ENCODE measurements around the gene TSPAN31. TPM values are rescaled to one million over a fixed set of nuclear protein-coding genes. Genes with fewer than 3 reads are reported as not detected.

TSPAN31 gene
- total and polyA plus RNA-seq, 9 of the 15 experiments (the other 6 are each of a cell fraction or from before 2014, with no cell fraction given): 11.3 to 26.4 (median 14.3) TPM

- TF ChIP-seq PRDM10 (IDR thresholded peaks at IDR 0.05; ENCODE audit: partially characterized antibody) (no peak), CTCF (IDR thresholded peaks at IDR 0.05 in 2 of 3, conservative IDR thresholded peaks at IDR 0.05 in 1 of 3; ENCODE audit: insufficient read depth in 2 of 3, low read depth in 1 of 3, low read length in 3 of 3) (no peak), ZNF717 (CRISPR knock-in tag; IDR thresholded peaks at IDR 0.05) (no peak), PCBP2 (IDR thresholded peaks at IDR 0.05; ENCODE audit: low read depth, low read length, poor library complexity, severe bottlenecking) (no peak), ZNF444 (CRISPR knock-in tag; IDR thresholded peaks at IDR 0.05) (no peak), JUN (IDR thresholded peaks at IDR 0.05; ENCODE audit: borderline replicate concordance, low read depth, low read length) (no peak), JUN (CRISPR knock-in tag; IDR thresholded peaks at IDR 0.05; ENCODE audit: borderline replicate concordance) (no peak), SMAD4 (CRISPR knock-in tag; conservative IDR thresholded peaks at IDR 0.05) (peak; percentile 50)
- TF ChIP-seq, protein P1, sequence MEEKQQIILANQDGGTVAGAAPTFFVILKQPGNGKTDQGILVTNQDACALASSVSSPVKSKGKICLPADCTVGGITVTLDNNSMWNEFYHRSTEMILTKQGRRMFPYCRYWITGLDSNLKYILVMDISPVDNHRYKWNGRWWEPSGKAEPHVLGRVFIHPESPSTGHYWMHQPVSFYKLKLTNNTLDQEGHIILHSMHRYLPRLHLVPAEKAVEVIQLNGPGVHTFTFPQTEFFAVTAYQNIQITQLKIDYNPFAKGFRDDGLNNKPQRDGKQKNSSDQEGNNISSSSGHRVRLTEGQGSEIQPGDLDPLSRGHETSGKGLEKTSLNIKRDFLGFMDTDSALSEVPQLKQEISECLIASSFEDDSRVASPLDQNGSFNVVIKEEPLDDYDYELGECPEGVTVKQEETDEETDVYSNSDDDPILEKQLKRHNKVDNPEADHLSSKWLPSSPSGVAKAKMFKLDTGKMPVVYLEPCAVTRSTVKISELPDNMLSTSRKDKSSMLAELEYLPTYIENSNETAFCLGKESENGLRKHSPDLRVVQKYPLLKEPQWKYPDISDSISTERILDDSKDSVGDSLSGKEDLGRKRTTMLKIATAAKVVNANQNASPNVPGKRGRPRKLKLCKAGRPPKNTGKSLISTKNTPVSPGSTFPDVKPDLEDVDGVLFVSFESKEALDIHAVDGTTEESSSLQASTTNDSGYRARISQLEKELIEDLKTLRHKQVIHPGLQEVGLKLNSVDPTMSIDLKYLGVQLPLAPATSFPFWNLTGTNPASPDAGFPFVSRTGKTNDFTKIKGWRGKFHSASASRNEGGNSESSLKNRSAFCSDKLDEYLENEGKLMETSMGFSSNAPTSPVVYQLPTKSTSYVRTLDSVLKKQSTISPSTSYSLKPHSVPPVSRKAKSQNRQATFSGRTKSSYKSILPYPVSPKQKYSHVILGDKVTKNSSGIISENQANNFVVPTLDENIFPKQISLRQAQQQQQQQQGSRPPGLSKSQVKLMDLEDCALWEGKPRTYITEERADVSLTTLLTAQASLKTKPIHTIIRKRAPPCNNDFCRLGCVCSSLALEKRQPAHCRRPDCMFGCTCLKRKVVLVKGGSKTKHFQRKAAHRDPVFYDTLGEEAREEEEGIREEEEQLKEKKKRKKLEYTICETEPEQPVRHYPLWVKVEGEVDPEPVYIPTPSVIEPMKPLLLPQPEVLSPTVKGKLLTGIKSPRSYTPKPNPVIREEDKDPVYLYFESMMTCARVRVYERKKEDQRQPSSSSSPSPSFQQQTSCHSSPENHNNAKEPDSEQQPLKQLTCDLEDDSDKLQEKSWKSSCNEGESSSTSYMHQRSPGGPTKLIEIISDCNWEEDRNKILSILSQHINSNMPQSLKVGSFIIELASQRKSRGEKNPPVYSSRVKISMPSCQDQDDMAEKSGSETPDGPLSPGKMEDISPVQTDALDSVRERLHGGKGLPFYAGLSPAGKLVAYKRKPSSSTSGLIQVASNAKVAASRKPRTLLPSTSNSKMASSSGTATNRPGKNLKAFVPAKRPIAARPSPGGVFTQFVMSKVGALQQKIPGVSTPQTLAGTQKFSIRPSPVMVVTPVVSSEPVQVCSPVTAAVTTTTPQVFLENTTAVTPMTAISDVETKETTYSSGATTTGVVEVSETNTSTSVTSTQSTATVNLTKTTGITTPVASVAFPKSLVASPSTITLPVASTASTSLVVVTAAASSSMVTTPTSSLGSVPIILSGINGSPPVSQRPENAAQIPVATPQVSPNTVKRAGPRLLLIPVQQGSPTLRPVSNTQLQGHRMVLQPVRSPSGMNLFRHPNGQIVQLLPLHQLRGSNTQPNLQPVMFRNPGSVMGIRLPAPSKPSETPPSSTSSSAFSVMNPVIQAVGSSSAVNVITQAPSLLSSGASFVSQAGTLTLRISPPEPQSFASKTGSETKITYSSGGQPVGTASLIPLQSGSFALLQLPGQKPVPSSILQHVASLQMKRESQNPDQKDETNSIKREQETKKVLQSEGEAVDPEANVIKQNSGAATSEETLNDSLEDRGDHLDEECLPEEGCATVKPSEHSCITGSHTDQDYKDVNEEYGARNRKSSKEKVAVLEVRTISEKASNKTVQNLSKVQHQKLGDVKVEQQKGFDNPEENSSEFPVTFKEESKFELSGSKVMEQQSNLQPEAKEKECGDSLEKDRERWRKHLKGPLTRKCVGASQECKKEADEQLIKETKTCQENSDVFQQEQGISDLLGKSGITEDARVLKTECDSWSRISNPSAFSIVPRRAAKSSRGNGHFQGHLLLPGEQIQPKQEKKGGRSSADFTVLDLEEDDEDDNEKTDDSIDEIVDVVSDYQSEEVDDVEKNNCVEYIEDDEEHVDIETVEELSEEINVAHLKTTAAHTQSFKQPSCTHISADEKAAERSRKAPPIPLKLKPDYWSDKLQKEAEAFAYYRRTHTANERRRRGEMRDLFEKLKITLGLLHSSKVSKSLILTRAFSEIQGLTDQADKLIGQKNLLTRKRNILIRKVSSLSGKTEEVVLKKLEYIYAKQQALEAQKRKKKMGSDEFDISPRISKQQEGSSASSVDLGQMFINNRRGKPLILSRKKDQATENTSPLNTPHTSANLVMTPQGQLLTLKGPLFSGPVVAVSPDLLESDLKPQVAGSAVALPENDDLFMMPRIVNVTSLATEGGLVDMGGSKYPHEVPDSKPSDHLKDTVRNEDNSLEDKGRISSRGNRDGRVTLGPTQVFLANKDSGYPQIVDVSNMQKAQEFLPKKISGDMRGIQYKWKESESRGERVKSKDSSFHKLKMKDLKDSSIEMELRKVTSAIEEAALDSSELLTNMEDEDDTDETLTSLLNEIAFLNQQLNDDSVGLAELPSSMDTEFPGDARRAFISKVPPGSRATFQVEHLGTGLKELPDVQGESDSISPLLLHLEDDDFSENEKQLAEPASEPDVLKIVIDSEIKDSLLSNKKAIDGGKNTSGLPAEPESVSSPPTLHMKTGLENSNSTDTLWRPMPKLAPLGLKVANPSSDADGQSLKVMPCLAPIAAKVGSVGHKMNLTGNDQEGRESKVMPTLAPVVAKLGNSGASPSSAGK (IDR thresholded peaks at IDR 0.05): no peak
Measured at GRCh38 chr12:57755454-57756372, 10.9 kb downstream of the TSPAN31 start (continued).

Measured in K562 (cell line).